IPS-18a (cell line): ENCODE data around the gene CAPN2.

Source experiments
- H3K27ac ChIP-seq: one replicate; pipeline ENCODE4 v1.5.1; 2013; ENCODE audit warnings: low read length
- H3K27me3 ChIP-seq: one replicate; pipeline ENCODE4 v1.6.1; 2013; ENCODE audit warnings: mild to moderate bottlenecking, low read length; ENCODE audit not compliant: control insufficient read depth, insufficient read depth
- H3K36me3 ChIP-seq: one replicate; pipeline ENCODE4 v1.6.1; 2013; ENCODE audit warnings: low read depth, low read length; ENCODE audit not compliant: control insufficient read depth
- H3K4me1 ChIP-seq: one replicate; pipeline ENCODE4 v1.6.1; 2013; ENCODE audit warnings: low read depth, low read length; ENCODE audit not compliant: control insufficient read depth
- H3K4me3 ChIP-seq: one replicate; pipeline ENCODE4 v1.5.1; 2013; ENCODE audit warnings: low read length
- H3K9ac ChIP-seq: one replicate; pipeline ENCODE4 v1.6.1; 2013; ENCODE audit warnings: mild to moderate bottlenecking, low read length, moderate library complexity
- H3K9me3 ChIP-seq: one replicate; pipeline ENCODE4 v1.6.1; 2013; ENCODE audit warnings: low read depth, low read length; ENCODE audit not compliant: control insufficient read depth

Gene CAPN2

GRCh38 chr1:223704921-223705878 is 7.1 kb upstream of the CAPN2 start:
- no peaks in the 10 kb centered on the region for H3K36me3 ChIP-seq
- H3K27me3 ChIP-seq: no peaks in the 10 kb centered on the region
- H3K9me3 ChIP-seq: no peaks in the 10 kb centered on the region
- H3K27ac ChIP-seq: no peak overlapping the region
- H3K4me3 ChIP-seq: no peak overlapping the region
- H3K4me1 ChIP-seq: no peaks in the 10 kb centered on the region
- no peak overlapping the region for H3K9ac ChIP-seq

DNA sequence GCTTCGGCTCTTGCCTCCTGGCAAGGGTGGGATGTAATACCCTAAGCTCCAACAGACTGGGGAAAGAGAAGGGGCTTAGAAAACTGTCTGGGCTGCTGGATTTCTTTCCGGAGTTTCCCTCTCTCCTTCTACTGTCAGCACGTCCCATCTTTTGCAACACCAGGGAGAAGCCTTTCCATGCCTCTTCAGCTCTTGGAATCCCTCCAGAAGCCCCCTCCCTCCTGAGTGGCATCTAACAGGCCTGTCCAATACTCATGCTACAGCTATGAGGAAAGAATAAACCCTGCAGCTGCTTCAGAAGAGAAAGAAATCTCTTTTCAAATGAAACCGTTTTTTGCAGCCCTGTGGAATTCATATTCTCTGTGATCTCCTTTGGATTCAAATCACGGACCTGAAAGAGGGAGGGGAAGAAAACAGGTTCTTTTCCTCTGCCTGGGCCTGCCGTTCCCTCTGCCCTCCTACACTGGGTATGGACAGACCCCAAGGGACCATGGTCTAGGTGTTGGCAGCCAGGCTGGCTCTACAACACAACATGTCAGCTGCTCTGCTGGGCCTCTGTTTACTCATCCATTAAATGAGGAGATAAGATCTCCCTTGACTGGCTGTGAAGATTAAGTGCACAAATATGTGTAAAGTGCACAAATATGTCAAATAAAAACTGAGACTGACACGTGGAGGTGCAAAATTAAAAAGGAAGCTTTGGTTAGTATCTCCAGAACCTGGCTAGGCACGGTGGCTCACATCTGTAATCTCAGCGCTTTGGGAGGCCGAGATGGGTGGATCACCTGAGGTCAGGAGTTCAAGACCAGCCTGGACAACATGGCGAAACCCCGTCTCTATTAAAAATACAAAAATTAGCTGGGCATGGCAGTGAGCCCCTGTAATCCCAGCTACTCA is 6.0 kb upstream of the CAPN2 start:
- H3K9ac ChIP-seq: no peak overlapping the region
- H3K27me3 ChIP-seq: peaks cover 4% of the 10 kb centered on the region
- no peak overlapping the region for H3K4me3 ChIP-seq
- H3K36me3 ChIP-seq: no peaks in the 10 kb centered on the region
- H3K27ac ChIP-seq: no peak overlapping the region
- H3K9me3 ChIP-seq: no peaks in the 10 kb centered on the region
- H3K4me1 ChIP-seq: no peaks in the 10 kb centered on the region

DNA sequence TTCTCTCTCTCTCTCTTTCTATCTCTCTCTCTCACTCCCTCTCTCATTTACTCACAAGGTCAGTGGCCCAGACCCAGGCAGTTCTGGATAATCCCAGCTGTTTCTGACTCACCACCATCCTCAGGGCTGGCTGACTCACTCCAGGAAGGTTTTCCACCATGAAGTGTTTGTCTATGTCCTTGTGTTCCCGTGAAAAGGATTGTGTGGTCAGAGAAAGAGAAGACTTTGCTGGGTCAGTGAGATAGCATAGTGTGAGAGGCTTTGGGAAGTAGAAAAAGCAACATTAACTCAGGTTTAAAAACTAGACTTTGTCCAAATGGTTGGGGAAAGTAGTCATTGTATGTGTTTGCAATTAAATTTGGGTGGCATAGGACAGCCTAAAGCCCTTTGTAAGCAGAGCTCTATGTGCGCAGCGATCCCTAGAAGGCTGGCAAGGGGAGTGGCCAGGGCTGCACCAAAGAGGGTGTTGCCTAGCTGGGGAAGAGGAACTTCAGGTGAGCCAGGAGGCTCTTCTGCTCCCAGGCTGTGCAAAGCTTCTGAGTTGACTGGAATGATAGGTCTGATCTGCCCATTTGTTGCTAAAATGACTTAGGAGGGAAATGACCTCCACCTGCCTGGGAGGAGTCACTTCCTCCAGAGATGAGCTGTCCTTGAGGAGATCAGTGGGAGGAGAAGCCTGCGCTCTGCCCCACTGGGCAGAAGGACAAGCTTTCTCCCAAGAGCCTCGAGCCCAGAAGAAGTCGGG is 4.9 kb upstream of the CAPN2 start:
- Histone ChIP-seq H3K27ac (no peak overlapping the region), H3K27me3 (peaks cover 11% of the 10 kb centered on the region), H3K9me3 (no peaks in the 10 kb centered on the region), H3K9ac (no peak overlapping the region), H3K4me1 (no peaks in the 10 kb centered on the region), H3K4me3 (no peak overlapping the region), H3K36me3 (no peaks in the 10 kb centered on the region)

DNA sequence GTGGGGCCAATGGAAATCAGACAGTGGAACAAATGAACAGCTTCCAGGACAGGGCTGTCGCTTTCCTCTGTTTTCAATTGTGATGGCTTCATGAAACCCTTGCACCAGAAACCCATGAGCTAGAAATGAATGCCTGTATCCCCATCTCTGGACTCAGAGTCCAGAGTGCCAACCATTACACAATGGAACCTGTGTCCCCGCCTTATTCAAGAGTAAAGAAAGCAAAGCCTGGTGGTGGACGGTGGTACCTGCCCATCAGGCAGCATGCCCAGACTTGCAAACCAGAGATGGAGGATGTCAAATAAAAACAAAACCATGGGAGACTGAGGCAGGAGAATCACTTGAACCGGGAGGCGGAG is 4.4 kb upstream of the CAPN2 start:
- H3K9ac ChIP-seq: no peak overlapping the region

DNA sequence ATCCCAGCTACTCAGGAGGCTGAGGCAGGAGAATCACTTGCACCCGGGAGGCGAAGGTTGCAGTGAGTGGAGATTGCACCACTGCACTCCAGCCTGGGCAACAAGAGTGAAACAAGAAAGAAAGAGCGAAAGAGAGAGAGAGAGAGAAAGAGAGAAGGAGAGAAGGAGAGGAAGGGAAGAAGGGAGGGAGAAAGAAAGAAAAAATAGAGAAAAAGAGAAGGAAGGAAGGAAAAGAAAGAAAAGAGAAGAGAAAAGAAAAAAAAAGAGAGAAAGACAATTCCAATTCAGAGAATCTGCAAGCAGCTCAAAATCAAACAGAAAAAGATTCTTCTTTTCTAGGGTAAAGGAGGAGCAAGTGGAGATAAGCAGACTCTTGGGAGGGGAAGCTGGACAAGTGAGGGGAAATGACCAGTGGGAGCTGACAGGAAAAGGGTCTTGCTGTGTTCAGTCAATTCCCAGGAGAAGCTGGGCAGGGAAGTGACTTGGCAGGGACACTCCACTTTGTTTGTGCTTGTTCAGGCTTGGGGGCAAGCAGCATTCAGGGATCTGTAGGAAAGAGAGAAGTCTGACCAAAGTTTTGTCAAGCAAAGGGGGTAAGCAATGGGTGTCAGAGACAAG is 3.6 kb upstream of the CAPN2 start:
- H3K27me3 ChIP-seq: peaks cover 22% of the 10 kb centered on the region
- no peaks in the 10 kb centered on the region for H3K36me3 ChIP-seq
- no peaks in the 10 kb centered on the region for H3K9me3 ChIP-seq
- no peak overlapping the region for H3K9ac ChIP-seq
- no peaks in the 10 kb centered on the region for H3K4me1 ChIP-seq
- no peak overlapping the region for H3K4me3 ChIP-seq
- H3K27ac ChIP-seq: no peak overlapping the region

More for the DNA sequence above, 4.4 kb upstream of the CAPN2 start:
- no peaks in the 10 kb centered on the region for H3K36me3 ChIP-seq
- H3K27ac ChIP-seq: no peak overlapping the region
- H3K4me1 ChIP-seq: no peaks in the 10 kb centered on the region
- peaks cover 14% of the 10 kb centered on the region for H3K27me3 ChIP-seq
- H3K9me3 ChIP-seq: no peaks in the 10 kb centered on the region
- H3K4me3 ChIP-seq: no peak overlapping the region

- Histone ChIP-seq H3K27ac (no peak overlapping the region), H3K9me3 (no peaks in the 10 kb centered on the region), H3K4me3 (no peak overlapping the region), H3K27me3 (peaks cover 30% of the 10 kb centered on the region), H3K36me3 (no peaks in the 10 kb centered on the region), H3K9ac (no peak overlapping the region), H3K4me1 (peaks cover under 1% of the 10 kb centered on the region)
These were observed 2.7 kb upstream of the CAPN2 start for GRCh38 chr1:223709598-223709997.

- peaks cover 7% of the 10 kb centered on the region for H3K4me1 ChIP-seq
These were observed 1.9 kb upstream of the CAPN2 start for GRCh38 chr1:223710179-223711133.

DNA sequence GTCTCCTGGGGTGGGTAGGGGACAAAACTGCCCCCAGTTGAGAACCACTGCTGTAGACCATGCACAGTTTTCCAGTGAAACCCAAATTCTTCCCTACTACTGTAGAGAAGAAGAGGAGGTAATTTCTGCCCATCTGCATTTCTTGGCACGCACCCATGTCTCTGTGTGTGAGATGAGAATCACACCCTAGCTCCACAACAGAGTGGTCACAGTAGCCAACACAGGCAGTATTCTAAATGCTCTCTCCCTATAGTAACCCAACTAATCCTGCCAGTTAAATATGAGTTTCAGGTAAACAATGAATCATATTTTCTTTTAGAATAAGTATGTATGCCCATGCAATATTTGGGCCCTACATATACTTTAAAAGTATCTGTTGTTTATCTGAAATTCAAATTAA is 1.2 kb upstream of the CAPN2 start:
- Histone ChIP-seq H3K4me1 (peaks cover 7% of the 10 kb centered on the region), H3K9me3 (no peaks in the 10 kb centered on the region), H3K27ac (no peak overlapping the region), H3K36me3 (no peaks in the 10 kb centered on the region), H3K9ac (no peak overlapping the region), H3K4me3 (no peak overlapping the region), H3K27me3 (peaks cover 35% of the 10 kb centered on the region)

More at GRCh38 chr1:223710179-223711133, 1.9 kb upstream of the CAPN2 start:
- Histone ChIP-seq H3K4me3 (no peak overlapping the region), H3K36me3 (no peaks in the 10 kb centered on the region), H3K9ac (no peak overlapping the region), H3K27ac (no peak overlapping the region), H3K27me3 (peaks cover 32% of the 10 kb centered on the region), H3K9me3 (no peaks in the 10 kb centered on the region)

DNA sequence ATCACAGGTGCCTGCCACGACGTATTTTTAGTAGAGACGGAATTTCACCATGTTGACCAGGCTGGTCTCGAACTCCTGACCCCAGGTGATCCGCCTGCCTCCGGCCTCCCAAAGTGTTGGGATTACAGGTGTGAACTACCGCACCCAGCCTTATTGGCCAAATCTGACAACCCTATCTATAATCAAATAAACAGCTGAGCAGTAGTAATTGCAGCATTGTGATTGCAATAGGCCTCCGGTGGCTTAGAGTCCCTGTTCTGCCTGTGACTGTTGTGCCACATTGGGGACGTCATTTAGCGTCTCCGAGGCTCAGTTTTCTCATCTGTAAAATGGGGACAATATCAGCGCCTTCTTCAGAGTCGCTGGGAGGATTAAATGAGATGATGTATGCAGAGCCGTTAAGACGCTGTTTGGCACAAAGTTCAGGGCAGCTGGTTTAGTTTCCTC is 569 bp upstream of the CAPN2 start:
- no peaks in the 10 kb centered on the region for H3K9me3 ChIP-seq
- H3K27ac ChIP-seq: no peak overlapping the region
- no peaks in the 10 kb centered on the region for H3K36me3 ChIP-seq
- peaks cover 41% of the 10 kb centered on the region for H3K27me3 ChIP-seq
- peaks cover 7% of the 10 kb centered on the region for H3K4me1 ChIP-seq
- peak overlapping the region; percentile 58 for H3K4me3 ChIP-seq
- no peak overlapping the region for H3K9ac ChIP-seq

- Histone ChIP-seq H3K9ac (peak overlapping the region; percentile 43), H3K4me3 (peak overlapping the region; percentile 58), H3K36me3 (no peaks in the 10 kb centered on the region), H3K27me3 (peaks cover 53% of the 10 kb centered on the region), H3K4me1 (peaks cover 10% of the 10 kb centered on the region), H3K27ac (no peak overlapping the region), H3K9me3 (no peaks in the 10 kb centered on the region)
These were observed 623 bp downstream of the CAPN2 start for GRCh38 chr1:223712850-223713474.
